DLD1 (cell line): ENCODE measurements around the gene SLC38A10.
"Not testable (repeated sequence)": the region's sequence is repeated elsewhere in the genome, so short reads cannot be mapped to it uniquely, and the experiment has no call there.

Experiments
- in situ Hi-C: cut with HindIII; loops from 2 replicates; pipeline ENCODE4 v1.10.0; 2017; ENCODE audit warnings: low sequenced_read_pairs

Gene SLC38A10

DNA sequence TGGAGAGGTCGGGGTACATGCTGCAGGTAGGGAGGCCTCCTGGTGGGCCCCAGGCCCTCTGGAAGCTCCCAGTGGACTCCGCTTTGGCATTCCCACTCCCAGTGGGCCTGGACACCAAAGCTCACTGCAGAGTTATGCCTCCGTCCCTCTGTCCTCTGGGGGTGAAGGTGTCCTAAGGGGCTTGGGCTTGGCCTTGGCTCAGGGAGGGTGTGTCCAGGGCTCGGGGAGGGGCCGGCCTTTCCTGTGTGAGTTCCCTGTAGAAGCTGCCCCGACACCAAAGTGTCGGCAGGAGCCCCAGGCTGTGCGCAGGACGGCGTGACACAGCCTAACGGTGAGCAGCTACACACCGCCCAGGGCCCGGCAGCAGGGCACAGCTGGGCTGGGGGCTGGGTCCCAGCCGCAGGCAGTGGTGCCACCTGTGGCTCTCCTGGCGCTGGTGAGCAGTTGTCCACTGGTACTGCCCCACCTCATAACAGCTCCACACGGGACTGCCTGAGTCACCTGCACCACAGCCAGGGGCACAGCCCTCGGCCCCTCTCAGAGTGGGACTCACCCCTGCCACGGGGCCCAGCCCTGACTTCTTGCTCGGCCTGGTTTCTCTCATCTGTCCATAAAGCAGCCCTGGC is 62.4 kb downstream of the SLC38A10 start:
- in situ Hi-C loops: no loop called here

- in situ Hi-C loops: no loop called here
Observed at GRCh38 chr17:81231766-81232581, 63.1 kb downstream of the SLC38A10 start.

- in situ Hi-C loops: no loop called here
Observed at GRCh38 chr17:81231121-81231645, 63.9 kb downstream of the SLC38A10 start.

GRCh38 chr17:81230043-81230820 is 64.9 kb downstream of the SLC38A10 start:
- in situ Hi-C loops: no loop called here

DNA sequence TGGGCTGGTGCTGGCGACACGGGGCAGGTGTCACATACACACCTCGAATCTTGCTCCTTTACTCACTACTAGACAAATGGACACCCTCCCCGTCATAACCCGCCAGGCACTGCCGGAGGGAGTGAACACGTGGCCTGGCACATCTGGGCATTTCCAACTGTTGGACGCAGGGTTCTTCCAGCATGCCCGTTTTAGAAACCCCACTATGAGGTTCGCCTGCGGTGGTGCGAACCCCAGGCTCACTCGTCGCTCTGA is 65.5 kb downstream of the SLC38A10 start:
- in situ Hi-C loops: no loop called here

- in situ Hi-C loops: no loop called here
Observed at GRCh38 chr17:81228834-81229665, 66.1 kb downstream of the SLC38A10 start.

DNA sequence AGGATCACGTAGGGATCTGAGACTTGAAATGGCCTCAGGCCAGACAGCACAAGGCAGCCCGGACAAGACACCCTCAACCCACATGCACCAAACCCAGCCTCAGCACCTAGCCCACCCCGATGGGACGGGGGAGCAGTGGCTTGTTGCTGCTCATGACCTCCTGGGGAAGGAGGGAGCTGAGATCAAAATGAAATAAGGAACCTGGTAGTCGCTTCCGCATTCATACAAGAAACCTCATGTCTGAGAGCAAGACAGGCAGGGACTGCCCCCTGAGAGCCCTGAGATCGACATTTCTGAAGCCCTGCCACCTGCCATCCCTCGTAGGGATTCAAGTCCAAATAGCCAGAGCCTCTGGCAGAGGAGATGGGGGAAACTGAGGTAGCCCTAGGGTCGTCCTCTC is 66.7 kb downstream of the SLC38A10 start:
- in situ Hi-C loops: no loop called here

DNA sequence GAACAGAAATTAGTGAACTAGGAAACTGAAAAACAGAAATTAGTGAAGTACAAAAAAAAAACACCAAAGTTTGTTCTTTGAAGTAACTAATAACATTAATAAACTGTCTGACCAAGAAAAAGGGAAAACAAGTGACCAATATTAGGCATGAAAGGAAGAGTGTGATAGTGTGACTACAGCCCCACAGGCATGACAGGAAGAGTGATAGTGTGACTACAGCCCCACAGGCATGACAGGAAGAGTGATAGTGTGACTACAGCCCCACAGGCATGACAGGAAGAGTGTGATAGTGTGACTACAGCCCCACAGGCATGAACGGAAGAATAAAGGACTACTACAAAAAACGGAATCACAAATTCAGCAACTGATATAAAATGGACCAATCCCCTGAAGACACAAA is 67.5 kb downstream of the SLC38A10 start:
- in situ Hi-C loops: not testable (repeated sequence)

GRCh38 chr17:81223762-81224130 is 71.4 kb downstream of the SLC38A10 start:
- in situ Hi-C loops: no loop called here

DNA sequence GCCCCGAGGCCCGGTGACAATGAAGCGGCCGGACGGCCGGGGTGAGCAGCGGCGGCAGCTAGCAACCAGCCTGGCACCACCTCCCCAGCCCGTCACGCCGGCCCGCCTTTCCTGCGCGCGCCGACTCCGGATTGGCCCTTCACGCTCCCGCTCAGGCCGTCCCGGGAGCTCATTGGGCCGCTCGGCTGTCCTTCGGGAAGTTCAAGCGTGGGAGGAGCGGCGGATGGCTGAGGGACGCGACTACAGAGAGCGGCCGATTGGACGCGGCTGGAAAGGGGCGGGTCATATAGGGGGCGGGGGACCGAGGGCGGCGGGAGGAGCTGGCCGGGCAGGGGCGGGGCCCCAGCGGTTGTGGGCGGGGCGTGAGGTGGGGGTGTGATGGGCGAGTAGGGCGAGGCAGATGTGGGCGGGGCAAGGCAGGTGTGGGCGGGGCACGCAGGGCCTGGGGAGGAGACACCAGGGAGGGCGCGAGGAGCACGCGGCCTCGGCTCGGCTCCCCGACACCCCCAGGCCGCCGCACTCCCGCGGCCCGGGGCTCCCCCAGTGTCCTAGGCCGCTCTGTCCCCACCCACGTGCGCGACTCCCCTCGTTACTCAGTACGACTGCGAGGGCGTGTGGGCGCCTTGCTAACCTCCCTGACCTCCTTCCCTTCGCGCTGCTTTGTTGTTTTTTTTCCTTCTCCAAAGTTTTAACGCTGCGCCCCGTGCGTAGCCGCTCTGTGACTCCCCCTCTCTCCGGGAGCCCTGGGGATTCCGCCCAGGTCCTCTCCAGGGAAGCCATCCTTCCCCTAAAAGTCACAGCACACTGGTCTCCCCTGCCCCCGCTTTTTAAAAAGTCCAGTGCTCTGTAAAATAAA is 72.0 kb downstream of the SLC38A10 start, which contains the start of gene CEP131:
Gene CEP131, minus strand, starts transcription at position 60 of the 856 bp plus-strand sequence. CDS start 2,909 bp downstream, outside the sequence.
- in situ Hi-C loops: no loop called here

DNA sequence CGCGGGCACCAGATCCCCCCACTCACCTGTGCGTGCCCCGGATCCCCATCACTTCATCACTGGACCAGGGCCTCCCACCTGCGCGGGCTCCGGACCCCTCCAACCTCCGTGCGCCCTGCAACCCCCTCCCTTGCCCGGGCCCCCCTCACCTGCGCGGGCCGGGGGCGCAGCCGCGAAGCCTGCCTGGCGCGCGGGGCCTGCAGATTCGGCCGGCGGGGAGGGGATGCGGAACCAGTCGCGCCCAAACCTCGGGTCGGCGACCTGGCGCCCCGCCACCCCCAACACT is 72.5 kb downstream of the SLC38A10 start:
- in situ Hi-C loops: no loop called here

GRCh38 chr17:81221842-81222619 is 73.1 kb downstream of the SLC38A10 start:
- in situ Hi-C loops: no loop called here

DNA sequence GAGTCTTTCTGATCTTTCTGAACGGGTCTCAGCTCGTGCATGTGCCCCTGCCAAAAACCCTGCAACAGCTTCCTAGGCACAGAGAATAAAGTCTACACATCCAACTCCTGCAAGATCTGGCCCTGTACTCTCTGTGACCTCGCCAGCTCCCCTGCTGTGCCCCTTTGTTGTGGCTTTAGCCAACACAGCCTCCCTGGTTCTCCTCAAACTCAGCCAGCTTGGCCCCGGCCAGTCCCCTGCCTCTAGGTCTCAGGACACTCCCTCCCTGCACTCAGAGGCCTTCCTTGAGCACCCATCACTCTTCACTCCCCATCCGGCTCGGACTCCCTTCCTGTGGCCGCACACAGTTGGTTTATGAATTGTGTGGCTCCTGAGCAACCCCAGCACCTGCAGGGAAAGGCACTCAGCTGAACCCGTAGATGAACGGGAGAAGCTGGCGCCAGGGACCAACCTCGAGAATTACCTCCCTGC is 73.7 kb downstream of the SLC38A10 start:
- in situ Hi-C loops: no loop called here

DNA sequence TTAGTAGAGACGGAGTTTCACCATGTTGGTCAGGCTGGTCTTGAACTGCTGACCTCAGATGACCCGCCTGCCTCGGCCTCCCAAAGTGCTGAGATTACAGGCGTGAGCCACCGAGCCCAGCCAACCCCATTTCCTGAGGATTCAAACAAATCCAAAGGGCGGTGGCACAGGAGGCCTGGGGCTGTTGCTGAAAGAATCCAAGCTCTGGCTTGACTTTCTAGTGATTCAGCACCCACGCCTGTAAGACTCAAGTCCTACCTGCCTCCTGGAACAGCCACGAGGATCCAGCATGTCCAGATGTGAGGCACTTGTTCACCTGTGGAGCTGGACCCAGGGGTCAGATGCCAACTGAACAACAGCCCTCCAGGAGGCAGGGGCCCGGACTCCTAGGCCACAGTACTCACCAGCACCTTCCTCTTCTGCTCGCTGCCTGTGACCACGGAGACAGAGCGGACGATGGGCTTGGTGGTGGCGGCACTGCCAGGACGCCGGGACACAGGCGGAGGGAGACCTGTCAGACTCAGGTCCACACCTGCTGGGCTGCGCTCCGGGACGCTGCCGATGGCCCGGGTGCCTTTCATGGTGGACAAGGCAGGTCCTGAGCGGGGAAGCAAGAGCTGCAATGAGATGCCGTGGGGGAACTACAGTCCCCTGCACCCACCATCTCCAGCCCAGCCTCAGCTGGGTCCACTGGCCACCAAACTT is 75.5 kb downstream of the SLC38A10 start:
- in situ Hi-C loops: no loop called here

DNA sequence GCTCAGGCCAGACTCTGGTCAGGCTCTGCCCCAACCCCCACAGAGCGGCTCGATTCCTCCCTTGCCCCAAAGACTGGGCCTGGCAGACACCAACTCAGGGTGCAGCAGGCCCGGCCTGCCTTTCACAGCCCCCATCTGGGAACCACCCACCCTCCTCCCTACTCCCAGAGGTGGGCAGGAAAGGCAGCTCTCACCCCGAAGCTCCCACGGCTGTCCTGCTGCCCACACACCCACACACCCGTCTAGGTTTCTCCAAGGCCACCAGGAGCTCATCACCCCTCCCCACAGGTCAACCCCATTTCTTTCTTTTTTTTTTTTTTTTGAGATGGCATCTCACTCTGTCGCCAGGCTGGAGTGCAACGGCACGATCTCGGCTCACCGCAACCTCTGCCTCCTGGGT is 76.1 kb downstream of the SLC38A10 start:
- in situ Hi-C loops: no loop called here

DNA sequence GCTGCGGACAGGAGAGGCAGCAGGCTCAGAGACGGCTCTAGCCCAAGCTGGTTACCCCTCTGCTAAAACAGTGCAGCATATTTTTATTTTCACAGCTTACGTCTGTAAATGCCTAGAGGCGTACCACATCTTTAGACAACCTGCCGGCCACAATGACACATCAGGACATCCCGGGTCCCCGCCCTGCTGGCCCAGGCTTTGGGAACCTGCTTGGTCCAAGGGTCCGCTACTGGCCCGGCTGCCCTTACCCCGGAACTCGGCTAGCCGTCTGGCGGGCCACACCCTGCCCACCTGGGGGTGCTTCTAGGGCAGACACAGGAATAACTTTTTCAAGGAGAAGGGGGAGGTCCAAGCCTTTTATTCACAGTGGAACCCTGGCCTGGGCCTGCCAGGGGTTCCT is 76.6 kb downstream of the SLC38A10 start:
- in situ Hi-C loops: no loop called here

- in situ Hi-C loops: no loop called here
Observed at GRCh38 chr17:81217491-81217890, 77.6 kb downstream of the SLC38A10 start.

GRCh38 chr17:81213978-81214377 is 81.1 kb downstream of the SLC38A10 start:
- in situ Hi-C loops: no loop called here

DNA sequence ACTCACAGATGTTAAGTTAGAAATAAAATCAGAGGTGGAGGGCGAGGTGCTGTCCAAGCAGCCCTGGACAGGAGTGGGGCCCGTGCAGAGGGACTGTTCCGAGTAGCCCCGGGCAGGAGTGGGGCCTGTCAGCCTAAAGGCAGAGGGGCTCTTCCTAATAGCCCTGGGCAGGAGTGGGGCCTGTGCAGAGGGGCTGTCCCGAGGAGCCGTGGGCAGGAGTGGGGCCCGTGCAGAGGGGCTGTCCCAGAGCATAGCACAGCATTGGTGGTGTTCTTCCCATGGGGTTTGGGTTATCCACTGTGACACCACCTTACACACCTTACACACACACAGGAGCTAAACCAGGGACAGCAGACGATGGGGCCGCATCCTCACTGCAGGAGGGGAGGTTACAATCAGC is 82.7 kb downstream of the SLC38A10 start:
- in situ Hi-C loops: no loop called here
